NCI-H345 (cell line): ENCODE measurements around the gene CAPN15.
A peak's percentile ranks its signal among the peaks of the same experiment; 100 is the strongest.
"Not testable (repeated sequence)": the region's sequence is repeated elsewhere in the genome, so short reads cannot be mapped to it uniquely, and the experiment has no call there.

ENCODE experiments used
- DNase-seq: peaks from one replicate; lab custom pipeline; 2025; lab: John Stamatoyannopoulos, UW

CAPN15 gene

DNA sequence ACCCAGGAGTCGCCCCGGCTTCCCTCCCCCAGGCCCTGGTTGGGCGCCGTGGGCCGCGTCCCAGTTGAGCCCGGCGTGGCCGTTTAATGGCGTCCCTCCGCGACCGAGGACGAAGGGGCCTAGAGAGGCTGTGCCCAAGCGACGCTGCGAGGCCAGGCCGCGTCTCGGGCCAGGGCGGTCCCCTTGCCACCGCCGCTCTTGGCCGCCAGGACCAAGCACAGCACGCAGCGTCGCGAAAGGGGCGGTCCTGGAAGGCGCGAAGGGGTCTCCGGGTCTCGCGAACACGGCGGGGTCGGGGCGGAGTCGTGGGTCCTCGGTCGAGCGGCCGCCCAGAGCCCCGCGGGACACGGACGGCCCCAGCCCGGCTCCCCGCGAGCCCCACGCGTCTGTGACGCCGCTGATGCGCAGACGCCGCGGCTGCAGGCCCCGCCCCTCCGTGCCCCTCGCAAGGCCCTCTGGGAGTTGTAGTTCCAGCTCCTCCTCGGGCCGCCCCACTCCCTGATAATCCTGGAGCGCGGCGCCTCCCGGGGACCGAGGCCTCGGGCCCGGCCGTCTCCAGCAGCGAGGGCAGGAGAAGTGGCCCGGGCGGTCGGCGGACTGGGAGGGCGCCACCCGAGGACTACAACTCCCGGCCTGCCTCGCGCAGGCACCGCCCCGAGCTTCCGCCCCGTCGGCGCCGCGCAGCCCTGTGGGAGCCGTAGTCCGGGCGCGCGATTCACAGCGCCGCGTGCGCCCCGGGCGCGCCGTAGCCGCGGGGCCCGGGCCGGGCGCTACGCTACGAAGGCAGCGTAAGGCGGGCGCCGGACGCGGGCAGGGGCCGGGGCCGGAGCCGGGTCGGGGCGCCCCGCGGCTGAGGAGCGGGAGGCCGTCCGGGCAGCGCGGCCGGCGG lies at the start of gene CAPN15:
Gene CAPN15, plus strand, starts transcription at position 698 of the 889 bp plus-strand sequence. CDS start 19,127 bp downstream, outside the sequence.
- DNase-seq = peak; percentile 93

DNA sequence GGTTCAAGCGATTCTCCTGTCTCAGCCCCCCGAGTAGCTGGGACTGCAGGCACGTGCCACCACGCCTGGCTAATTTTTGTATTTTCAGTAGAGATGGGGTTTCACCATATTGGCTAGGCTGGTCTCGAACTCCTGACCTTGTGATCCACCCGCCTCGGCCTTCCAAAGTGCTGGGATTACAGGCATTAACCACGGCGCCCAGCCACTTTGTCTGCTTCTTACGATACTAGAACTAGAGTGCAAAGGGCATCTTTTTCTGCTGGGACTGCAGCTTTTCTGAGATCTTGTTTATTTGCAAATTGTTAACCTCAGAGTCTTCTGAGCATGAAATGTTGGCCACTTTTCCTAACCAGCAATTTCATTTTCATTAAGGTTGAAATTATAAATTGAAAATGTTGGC lies 49.2 kb upstream of the CAPN15 start:
- not testable (repeated sequence) for DNase-seq

DNA sequence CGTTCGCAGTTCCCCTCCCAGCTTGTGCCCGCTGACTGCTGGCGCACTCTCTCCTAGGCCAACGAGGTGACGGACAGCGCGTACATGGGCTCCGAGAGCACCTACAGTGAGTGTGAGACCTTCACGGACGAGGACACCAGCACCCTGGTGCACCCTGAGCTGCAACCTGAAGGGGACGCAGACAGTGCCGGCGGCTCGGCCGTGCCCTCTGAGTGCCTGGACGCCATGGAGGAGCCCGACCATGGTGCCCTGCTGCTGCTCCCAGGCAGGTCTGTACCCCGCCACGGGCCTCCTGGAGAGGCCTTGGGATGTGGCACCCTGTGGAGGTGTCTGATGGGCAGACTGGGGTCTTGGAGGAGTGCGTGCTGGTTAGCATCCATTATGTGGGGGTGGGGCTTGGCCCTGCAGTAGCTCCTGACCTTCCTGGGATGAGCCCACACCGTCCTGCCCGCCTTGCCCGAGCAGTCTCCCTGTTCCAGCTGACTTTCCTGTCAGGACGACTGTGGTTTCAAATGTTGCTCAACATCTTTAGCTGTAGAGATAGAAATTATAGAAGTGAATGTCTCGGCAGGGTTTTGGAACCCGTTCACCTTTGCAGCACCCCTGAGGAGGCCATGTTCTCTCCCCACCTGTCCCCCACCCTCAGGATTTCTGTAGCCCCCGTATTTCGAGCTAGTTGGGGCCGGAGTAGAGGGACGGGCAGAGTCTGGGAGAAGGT lies 44.9 kb upstream of the CAPN15 start:
- no peak for DNase-seq

DNA sequence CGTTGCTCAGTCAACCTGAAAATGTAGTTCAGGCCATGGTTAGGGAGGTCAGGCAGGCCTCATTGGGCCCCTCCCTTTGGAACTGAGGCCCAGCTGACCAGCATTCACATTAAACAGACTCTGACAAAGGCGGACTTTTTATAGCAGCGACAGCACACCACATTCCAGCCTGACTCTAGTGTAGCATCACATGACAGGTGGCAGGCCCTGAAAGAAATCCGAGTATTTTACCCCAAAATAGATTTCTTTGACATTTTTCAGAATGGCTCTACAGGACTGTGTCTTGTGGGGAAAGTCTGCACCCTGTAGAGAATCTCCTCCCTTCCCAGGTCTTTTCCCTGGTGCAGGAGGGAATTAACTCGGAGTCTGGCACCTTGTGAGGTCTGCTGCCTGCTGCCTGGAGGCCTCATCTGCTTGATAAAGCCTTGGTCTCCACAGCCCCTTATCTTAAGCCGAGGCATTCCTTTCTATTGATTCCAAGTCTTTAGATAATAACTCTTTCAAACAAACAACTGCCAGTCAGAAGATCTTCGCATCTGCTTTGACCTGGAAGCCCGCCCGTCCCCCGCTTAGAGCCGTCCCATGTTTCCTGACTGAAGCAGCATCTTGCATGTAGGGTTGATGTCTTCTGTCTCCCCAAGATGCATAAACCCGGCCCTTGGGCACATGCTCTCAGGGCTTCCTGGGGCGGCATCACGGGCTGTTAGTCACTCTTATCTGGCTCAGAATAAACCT lies 44.0 kb upstream of the CAPN15 start:
- no peak for DNase-seq

DNA sequence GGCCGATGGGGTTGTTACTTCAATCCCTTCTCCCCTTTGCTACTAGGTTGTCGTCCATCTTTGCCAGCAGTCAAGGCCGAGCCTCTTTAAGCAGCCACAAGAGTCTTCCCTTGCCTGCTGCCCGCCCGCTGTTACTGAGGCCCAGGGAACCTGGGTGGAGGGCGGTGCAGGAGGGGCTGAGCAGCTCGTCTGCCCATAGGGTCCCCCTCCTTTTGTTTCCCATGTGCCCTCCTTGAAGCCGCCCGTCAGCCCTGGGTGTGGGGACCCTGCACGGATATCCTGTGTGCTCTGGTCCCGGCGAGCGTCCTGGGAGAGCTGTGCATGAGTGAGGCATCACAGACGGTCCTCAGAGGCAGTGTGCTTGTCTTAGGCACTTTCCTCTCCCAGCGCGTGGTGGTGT lies 37.9 kb upstream of the CAPN15 start:
- DNase-seq = no peak

DNA sequence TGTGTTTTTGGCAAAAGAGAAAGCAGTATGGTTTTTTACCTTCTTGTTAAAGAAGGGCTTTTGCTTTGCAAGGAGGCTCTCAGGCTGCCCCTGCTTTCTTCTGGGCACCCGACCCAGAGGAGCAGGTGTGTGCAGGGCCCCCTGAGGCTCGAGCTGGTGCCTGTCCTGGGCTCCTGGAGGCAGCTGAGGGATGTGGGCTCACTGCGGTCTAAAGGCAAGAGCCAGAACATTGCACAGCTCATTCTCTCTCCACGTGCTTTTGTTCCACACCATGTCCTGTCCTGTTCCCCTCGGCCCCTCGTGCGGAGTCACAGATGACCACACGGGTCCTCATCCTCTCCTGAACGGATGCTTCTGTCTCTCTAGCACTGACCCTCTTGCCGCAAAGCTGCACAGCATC lies 36.7 kb upstream of the CAPN15 start:
- DNase-seq = no peak

DNA sequence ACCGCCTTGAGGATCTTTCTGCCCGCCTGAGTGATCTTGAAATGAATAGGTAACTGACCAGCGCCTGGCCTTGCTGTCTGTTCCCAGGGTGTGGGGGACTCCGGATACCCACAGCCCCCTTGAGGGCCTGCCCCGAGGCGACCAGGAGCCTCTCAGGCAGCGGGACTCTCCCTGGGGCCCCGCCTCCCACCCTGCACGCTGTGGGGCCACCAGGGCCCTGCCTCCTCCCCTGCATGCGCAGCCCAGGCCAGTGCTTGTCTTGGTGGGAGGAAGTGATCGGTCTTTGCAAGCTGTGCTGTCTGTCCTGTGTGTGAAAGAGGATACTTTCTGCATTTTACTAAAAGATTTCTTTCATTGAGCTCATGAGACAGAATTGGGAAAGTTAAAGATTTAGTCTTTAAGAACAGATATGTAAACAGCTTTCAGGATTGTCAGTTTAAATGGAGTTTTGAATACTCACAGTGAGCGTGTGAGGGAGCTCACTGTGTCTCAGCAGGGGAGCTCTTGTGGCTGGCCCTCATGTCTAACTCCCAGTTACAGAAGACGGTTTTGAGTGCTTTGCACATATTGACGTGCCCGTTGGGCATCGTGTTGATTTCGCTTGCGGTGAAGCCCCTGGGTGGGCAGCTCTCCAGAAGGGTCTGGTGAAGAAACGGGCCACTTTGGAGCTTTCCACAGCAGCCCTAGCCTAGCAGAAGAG lies 36.1 kb upstream of the CAPN15 start:
- peak; percentile 78 for DNase-seq

DNA sequence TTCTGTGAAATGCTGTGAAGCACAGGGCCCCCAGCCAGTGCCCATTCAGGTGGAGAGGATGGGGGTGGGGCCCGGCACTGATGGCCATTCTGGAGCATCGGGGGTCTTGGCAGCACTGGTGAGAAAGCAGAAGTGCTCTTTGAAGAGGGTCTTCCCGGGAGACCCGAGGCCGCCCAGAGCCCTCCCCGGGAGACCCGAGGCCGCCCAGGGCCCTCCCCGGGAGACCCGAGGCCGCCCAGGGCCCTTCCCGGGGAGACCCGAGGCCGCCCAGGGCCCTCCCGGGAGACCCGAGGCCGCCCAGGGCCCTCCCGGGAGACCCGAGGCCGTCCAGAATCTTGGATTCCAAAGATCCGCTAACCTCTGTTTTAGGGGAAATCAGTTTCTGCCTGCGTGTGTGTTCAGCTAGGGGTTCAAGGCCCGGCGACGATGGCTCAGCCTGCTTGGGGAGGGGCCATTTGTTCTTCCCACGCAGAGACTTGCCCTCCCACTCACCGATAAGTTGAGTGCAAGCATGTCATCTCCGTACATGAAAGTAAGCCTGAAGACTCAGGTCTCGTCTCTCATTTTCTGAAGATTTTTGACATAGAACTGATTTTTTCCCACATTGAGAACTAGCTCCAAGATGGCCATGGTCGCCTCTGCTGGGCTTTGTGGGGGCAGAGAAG lies 35.2 kb upstream of the CAPN15 start:
- DNase-seq = no peak

DNA sequence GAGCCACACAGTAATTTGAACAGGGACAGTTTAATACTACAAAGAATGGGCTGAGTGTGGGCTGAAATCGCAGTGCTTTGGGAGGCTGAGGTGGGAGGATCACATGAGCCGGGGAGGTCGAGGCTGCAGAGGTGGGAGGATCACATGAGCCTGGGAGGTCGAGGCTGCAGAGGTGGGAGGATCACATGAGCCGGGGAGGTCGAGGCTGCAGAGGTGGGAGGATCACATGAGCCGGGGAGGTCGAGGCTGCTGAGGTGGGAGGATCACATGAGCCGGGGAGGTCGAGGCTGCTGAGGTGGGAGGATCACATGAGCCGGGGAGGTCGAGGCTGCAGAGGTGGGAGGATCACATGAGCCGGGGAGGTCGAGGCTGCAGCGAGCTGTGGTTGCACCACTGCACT lies 32.8 kb upstream of the CAPN15 start:
- not testable (repeated sequence) for DNase-seq

DNA sequence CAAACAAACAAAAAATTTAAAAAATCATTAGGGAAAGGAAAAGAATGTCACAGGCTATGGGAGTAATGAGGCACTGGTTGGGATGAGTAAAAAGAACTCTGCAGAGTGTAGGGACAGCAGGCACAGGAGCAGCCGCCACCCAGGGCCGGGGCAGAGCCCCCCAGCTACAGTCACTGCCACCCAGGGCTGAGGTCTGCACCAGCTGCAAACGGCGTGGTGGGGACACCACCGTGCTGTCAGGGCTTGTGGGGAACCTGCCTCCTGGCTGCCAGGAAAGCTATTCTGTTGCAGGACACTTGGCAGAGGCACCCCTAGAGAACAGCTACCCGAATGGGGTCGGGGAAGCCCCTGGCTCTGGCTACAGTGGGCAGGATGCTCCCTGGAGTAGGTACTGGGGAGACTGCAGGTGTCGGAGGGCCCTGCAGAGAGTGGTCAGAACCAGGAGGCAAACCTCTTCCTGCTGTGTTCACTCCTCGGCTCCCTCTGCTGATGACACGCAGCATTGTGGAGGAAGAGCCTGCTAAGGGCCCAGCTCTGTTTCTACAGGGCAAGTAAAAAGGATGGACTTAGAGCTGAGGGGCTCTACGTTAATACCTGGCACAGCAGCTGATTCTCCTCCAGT lies 32.3 kb upstream of the CAPN15 start:
- peak; percentile 15 for DNase-seq

DNA sequence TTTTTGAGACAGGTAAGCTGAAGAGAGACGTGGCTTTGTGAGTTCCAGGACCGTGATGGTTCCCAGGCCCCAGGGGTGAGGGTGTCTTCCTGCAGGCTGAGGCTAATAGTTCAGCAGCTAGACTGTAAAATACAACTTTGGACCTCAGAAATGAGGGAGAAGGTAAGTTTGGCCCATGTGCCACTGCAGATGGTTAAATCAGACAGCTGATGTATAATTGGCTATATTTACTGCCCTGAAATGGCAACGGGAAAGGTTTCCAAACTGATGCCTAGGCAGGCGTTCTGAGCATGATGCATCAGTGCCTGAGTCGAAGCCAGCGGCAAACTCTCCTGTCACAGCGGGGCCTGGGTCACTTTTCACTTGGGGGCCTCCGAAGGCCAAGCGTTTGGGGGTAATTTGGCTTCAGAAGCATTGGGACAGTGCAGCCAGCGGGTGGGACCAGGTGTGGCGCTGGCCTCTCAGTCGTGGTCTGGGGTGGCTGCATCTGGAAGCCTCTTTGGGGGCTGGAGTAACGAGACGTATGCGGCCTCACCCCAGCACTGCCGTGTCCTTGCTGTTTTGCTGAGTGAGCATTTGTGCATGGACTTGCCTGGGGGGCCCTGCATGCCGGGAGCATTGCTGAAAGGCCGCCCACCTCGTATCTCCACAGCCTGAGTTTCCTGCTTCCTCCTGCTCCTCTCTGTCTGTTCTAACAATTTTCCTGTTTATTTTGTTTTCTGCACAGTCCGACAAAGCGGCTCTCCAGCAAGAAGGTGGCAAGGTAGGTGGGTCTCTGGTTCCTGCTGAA lies 31.2 kb upstream of the CAPN15 start:
- DNase-seq = no peak

DNA sequence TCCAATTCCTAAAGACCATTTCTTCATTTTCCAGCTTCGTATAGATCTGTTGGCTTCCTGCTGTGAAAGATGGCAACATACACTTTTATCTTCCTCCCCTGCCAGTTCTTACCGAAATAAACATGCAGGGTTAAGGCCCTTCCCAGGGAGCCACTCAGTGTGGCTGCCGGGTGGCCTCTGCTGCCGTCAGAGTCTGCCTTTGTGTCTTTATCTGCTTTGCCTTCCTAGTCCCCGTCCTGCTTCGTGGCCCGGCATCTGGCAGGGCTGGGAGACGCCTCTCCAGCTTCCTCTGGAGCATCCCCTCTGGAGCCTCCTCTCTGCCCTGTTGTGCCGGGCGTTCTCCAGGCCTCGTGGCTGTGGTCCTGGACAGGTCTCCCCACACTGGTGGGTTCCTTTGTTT lies 30.3 kb upstream of the CAPN15 start:
- DNase-seq = no peak

DNA sequence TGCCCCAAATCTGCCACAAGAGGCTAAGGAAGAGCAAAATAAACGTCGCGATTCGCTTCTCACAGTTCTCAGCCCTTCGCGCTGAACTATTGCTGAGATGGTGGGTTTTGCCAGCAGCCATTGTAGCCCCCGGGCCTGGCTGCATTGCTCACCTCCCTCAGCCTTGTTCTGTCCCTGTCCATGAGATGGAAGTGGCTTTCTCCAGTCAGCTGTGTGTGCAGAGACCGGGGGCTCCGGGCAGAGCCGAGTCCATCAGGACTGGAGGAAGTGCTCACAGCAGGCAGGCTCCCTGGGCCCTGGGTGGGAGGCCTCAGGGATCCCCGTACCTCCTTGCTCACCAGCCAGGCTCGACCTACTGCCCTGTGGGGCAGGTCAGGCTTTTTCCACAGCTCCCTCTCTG lies 27.6 kb upstream of the CAPN15 start:
- DNase-seq = no peak

DNA sequence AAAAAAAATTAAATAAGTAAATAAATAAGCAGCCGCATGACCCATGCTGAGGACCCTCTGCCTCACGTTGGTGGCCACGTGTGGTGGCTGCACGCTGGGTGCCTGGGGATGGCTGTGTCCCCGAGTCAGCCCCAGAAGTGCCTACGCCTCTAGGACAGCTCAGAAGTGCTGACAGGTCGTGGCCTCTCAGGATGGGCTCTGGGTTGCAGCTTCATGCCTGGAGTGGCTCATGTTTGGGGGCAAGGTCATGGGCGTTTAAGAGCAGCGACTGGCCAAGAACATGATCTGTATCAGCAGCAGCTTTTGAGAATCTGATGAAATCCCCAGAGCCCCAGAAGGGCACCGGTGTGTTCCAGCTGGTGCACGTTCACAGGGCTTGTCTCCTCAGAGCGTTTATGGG lies 26.8 kb upstream of the CAPN15 start:
- DNase-seq = no peak

DNA sequence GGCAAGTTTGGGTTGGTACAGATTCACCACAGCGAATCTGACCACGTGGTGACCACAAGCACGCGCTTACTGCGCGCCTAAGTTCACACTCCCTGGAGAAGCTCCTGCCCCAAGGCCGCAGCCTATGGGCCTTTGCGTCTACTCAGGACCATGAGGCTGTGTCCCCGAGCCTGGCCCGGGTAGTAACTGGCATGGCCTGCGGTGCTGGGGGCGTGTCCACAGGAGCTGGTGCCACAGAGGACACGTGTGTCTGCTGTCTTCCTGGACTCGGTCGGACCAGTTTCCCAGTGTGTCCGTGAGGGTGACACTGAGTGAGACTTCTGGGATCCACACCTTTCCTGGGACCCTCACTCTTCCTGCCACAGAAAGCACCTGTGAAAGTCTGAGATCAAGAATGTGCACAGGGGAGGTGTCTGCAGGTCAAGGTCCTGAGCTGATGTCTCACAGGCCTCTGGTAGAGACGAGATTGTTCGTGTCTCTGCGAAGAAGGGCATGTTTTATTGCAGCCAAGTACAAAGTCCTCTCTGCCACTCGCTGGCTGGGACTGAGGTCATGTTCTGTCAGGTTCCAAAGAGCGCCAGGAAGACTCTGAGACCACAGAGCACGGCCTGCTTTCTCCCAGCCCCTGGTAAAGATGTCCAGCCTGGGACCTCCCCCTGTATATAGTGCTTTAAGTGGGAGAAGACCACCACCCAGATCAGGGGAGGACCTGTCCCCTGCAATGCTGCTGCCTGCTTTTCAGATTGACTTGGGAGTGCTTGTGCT lies 25.2 kb upstream of the CAPN15 start:
- DNase-seq = no peak

DNA sequence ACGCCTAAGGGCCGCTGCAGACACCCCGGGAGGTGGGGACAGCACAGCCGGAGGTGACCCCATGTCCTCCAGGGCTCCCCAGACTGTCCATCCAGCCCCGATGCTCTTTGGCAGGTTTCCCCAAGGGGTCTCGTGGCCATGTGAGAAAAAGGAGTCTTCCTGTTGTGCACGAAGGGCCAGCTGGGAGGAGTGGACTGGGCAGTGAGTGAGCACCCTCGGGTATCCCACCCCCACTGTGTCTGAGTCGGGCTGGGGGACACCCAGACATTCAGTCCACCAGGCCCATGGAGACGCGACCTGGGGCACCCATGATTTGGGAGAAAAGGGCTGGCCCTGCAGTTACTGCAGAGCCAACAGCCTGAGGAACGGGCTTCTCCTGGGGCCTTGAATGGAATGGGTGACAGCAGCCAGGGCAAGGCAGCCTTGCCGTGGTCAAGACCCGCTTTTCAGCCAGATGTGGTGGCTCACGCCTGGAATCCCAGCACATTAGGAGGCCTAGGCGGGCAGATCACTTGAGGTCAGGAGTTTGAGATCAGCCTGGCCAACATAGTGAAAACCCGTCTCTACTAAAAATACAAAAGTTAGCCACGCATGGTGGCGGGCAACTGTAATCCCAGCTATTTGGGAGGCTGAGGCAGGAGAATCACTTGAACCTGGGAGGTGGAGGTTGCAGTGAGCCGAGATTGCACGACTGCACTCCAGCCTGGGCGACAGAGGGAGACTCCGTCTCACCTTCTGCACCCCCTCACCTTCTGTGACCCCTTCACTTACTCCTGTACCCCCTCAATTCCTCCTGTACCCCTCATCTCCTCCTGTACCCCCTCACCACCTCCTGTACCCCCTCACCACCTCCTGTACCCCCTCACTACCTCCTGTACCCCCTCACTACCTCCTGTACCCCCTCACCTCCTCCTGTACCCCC lies 24.1 kb upstream of the CAPN15 start:
- DNase-seq = no peak

DNA sequence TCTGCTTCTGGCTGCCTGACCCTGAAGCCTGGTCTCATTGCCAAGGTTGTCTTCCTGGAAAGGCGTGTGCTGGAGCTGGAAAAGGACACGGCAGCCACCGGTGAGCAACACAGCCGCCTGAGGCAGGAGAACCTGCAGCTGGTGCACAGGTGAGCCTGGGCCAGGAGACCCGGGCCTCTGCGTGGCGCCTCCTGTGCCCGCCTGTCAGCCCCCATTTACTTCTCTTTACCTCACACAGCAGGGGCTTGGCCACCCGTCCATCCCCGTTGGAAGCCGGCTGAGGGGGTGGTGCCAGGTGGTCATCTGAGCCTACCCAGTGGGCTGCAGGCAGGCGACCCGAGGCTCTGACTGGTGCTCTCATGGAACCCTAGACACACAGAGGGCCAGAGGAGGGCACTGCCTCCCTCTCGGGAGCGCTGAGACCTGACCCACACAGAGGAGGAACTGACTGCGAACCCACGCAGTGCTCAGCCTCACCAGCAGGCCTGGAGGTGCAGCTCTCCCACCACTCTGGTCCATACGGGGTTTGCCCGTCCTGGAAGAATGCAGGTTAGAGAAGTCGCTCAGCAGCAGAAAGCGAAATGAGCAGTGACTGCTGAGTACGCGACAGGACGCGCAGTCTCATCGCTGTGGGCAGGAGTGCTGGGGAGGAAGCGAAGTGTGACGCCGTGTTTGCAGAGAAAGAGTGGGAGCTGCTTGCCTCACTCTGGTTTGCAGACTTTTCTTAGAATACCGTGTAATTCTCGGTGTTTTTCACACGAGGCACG lies 21.9 kb upstream of the CAPN15 start:
- no peak for DNase-seq

DNA sequence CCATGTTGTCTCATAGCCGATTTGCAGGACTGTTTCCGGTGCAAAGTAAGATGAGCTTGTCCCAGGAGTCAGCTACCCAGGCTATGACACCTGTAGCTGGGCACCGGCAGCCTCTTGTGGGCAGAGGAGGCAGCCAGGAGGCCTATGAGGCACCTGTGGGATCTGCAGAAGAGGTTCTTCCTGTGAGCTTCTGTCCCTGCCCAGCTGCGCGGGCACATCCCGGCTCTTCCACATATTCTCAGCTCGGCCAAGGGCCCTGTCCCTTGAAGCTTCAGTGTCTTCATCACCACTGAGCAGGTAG lies 21.3 kb upstream of the CAPN15 start:
- DNase-seq = no peak
